HG03558 (cell line): ENCODE data around the gene SGPL1.

ENCODE experiments used
- ATAC-seq: cut with Tn5 transposase; IDR thresholded peaks from one replicate; pipeline ENCODE4 v1.9.1; 2021; ENCODE audit warnings: moderate number of reproducible peaks; ENCODE audit not compliant: unreplicated experiment; ENCODE audit errors: extremely low read depth

Gene SGPL1

DNA sequence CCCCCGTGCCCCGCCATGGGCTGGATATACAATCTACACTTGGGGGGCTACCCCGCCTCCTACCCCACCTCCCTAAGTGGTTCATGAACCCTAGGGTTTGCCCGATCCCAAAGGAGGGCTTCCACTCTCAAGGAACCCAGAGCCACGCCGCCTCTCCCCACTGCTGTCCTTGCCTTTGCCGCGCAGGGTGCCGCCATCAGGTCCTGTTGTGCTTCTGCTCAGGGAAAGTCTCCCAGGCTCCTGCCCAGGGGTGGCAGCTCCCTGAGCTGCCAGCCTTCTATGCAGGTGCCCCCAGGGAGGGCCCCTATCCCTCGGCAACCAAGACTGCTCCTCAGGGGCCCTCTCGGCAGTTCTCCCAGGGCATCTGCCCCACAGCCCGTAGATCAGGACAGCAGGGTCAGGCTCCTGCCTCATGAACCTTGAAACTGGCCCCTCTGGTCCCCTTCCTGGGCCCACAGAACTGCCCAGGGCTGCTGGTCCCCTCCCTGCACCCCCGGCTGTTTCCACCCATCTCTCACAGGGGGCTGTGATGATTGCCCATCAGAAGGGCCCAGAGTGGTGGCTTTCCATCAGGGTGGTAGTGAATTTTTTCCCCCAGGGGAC, 85.6 kb downstream of the SGPL1 start:
- ATAC-seq: no peak

DNA sequence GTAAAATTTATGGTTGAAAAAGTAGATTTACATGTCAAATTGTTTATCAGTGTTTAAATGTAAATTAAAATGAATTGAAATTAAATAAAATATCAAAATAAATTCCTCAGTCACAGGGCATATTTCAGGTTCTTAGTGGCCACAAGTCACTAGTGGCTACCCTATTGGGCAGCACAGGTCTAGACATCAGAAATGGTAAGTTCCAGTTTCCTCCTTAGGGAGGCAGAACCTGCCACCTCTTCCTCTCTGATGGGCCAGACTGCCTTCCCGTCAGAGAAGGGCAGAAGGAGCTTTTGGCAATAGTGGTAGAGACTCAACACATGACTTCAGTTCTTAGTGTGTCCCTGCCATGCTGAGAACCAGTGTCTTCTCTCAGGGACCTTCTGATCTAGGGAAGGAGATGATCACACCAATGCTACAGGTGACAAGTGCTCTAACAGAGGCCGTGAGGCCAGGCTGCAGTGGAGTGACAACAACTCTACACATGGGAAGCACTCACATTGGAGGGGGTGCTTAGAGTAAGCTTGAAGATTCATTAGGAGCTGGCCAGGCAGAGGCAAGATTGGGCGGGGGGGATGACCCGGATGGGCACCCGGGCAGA, 87.0 kb downstream of the SGPL1 start:
- no peak for ATAC-seq

- no peak for ATAC-seq
Observed at GRCh38 chr10:70903262-70903921, 87.6 kb downstream of the SGPL1 start.

DNA sequence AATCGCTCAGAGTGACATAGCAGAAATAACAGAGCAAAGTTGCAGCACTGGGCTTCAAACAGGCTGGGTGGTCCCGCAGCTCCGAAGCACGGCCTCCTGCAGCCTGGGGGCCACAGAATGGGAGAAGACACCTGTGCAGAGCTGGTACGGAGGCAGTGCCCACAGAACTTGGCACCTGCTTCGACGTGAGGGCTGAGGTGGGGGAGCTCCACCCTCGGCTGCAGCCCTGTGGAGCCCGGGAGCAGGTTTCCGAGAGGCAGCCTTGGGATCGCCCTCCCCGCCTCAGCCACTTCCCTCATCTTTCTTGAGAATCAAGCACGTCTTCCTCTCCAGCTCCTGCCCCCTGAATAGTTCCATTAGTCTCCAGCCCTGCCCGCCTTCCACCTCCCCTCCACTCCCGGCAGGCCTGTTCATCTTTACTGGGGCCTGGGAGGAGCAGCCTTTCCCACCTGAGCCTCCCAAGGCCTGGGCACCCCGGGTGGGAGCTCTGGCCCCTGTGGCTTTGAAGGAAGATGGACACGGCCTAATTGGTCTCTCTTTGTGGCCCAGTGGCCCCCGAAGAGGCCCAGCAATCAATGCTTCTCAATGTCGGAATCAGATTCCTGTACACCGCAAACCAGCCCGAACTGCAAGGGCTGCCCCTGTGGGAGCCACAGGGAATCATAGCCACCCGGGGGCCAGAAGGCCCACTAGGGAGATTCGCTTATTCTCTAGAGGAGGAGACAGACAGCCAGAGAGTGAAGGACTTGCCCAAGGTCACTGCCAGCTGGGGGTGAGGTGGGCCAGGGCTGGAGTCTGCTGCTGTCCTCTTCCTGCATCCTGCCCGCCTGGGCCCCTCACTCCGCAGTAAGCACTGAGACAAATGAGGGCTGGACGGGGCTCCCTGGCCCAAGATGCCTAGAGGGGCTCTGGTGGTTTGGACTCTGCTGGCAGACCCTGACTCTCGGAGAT, 89.6 kb downstream of the SGPL1 start:
- ATAC-seq: no peak

- ATAC-seq: no peak
Observed at GRCh38 chr10:70906031-70906783, 90.5 kb downstream of the SGPL1 start.

DNA sequence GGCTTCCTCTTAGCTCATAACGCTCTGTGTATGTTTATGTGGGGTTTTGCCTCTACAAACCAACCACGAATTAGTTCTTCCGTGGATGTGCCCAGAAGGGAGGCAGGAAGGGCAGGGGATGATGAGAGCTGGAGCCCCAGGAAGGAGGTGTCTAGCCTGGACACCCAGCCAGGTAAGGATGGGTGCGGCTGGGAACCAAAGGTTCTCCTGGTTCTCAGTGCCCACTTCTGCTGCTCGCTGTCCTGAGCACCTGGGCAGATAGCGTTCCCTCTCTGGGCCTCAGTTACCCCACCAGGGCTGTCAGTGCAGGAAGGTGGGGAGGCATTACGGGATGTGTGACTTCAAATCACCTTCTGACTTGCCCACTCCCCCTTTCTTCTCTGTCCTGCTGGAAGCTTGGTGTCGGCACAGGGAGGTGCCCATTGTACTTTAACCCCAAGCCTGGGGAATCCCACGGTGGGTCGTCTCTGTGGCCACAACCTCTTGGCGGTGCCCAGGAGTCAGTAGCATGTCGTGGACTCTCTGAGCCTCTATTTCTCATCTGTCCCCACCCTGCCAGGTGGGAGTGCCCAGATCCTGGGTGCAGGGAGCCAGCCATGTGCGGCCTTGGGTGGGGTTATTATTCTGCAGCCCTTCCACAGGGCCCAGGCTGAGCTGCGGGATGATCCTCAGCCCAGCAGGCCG, 91.3 kb downstream of the SGPL1 start:
- ATAC-seq: no peak

DNA sequence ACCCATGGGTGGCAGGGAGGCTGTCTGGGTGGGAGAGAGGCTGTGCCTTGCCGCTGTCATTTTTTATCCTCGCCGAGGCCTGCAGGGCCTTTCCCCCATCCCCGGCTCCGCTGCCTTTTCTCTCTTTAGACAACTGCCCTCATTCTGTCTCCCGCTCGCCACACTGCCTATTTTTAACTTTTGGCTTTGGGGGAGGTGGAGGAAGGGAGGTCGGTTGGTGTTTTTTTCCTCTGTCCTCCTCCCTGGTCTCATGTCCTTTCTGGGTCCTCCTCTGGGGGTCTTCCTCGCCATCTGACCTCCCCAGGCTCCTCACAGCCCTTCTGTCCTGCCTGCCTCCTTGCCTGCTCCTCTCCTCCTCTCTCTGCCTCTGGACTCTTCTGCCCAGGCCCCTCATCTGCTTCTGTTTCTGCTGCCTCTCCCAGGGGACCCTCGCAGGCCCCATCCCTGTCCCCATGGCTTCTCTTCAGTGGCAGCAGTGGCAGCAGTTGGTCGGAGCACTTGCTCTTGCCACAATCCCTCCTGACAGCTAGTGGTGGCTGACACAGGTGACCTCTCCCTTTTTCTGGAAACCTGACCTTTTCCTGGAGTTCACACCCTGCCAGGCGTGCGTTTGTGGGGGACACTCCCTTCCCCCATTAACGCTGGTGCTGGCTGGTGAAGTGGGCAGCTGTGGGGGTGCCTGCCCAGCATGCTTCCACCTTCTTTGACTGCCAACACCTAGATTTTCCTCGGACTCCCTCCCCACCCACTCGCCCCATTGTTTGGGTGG, 92.1 kb downstream of the SGPL1 start:
- ATAC-seq: no peak

DNA sequence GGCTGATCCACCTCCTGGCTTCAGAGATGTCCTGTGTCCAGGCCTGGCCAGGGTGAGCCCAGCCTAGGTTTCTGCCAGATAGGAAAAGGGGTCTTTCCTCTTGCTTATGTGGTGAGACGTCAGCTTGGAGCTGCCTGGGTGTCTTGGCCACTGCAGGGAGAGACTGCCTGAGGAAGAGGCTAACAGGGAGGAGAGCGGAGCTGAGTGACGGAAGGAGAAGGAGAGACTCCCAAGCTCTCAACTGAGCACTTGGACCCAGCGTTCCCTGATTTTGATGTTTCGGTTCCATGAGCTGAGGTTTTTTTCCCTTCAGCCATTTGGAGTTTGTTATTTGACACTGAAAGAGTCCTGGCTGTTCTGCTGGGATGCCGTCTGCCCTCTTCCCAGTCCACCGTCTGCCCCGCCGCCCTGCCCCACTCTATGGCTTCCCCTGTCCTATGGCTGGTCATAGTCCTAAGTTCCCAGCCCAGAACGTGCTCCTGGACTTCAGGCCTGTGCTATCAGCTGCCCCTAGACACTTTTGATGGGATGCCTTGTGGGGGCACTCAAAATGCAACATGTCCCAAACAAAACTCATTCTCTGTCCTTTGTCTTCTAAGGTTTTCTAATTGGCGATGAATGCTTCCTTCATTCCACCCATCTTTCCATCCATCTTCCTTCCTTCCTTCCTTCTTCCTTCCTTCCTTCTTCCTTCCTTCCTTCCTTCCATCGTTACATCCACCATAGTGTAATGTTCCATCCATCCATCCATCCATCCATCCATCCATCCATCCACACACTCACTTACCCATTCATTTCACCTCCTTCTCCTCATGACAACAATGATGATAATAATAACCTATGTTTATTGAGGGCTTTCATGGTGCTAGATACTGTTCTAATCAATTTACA, 92.9 kb downstream of the SGPL1 start:
- no peak for ATAC-seq

DNA sequence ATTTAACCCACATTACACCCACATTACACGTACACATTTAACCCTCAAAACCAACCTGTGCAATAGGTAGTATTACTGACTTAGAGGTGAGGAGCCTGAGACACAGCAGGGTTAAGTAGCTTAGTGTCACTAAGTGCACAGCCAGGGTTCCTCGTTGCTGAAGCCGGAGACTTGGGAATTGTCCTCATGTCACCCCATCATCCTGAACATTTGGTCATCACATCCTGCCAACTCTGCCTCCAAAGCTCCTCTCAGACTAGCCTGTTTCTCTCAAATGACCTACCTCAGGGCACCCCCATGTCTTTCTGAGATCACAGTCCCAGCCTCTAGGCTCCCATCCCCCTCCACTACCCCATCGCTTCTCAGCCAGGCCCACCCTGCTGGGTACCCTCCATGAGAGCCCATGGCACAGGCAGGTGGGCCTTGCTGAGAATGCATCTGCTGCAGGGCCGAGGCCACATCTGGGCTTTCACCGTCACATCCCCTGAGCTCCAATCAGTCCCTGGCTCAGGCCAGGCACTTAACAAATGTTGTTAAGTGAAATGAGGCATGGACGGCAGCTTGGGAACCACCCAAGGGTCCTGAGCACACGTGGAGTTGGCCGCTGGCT, 93.7 kb downstream of the SGPL1 start:
- no peak for ATAC-seq

GRCh38 chr10:70910486-70911341, 95.0 kb downstream of the SGPL1 start:
- no peak for ATAC-seq

DNA sequence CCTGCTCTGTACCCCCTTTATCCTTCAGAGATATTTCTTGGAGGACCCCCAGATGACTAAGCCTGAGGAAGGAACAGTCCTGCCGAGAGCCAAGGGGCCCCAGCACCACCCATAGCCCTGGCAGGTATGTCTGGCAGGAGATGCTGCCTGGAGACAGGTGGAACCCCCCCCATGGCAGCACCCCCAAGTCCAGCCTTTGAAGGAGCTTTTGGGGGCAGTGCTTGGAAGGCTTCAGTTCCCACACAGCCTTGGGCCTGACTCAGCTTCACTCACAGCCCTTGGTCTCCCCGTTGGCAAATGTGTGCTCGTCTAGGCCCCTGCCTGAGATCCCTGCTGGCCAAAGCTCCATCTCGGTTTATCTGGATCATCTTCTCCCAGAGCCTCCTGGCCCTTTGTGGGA, 95.6 kb downstream of the SGPL1 start:
- no peak for ATAC-seq

DNA sequence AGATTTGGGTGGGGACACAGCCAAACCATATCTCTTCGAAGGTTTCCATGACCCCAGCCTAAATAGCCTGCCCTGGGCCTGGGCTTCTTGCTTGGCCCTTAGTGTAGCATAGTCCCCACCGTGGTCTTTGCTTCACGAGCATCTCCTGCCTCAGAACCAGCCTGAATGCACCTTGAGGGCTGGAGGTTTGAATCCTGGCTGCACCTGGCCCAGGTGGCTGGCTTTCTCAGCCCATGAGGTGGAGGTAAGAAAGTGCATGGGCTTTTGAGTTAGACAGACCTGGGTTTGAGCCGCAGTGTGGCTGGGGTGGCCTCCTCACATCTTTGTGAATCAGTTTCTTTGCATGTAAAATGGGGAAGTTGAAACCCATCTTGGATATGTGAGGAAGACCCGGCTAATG, 96.8 kb downstream of the SGPL1 start:
- ATAC-seq: no peak

- no peak for ATAC-seq
Observed at GRCh38 chr10:70913191-70913892, 97.6 kb downstream of the SGPL1 start.

DNA sequence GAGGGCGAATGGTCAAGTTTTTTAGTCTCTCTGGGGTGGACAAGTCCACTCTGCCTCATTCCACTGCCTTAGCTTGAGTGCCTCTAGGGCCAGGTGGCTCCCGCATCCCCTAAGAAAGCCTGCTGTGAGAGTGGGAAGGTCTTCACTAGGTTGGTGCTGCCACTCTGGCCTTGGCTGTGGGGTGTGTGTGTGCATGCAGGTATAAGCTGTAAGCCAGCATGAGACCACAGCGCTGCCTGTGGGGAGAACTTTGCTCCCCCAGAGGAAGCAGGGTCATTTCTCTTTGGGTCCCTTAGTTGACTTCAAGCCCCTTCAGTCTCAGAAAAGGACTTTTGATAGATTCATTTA, 98.1 kb downstream of the SGPL1 start:
- no peak for ATAC-seq

DNA sequence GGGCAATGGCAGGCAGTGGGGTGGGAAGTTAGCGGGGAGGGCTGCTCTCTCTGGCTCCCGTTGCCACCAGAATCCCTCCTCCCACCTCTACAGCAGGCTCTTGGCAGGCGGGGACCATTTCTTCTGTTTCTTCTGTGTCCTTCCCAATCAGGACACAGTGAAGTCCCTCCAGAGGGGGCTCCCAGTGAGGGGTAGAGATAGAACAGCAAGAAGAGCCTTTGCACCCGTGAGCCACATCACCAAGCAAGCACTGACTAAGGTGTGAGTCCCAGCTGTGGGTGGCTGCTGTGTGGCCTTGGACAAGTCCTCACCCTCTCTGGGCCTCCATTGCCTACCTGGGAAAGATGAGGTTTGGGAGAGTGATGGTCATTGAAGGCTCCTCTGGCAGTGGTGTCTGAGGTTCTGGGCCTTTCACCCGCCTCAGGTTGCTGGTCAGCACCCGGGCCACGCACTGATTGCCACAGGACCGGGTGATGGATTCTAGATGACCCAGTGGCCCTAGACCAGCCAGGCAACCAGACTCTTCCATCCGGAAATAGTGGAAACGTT, 98.6 kb downstream of the SGPL1 start:
- ATAC-seq: no peak

GRCh38 chr10:70915206-70915605, 99.5 kb downstream of the SGPL1 start:
- ATAC-seq: no peak
